ENCODE data around the gene PHOSPHO1. TPM values are rescaled to one million over a fixed set of nuclear protein-coding genes. Genes with fewer than 3 reads are reported as not detected.

PHOSPHO1 gene
- total and polyA plus RNA-seq, 2 of the 13 experiments (the other 11 are each of a cell fraction or from before 2014, with no cell fraction given): not detected

- TF ChIP-seq, protein P1, sequence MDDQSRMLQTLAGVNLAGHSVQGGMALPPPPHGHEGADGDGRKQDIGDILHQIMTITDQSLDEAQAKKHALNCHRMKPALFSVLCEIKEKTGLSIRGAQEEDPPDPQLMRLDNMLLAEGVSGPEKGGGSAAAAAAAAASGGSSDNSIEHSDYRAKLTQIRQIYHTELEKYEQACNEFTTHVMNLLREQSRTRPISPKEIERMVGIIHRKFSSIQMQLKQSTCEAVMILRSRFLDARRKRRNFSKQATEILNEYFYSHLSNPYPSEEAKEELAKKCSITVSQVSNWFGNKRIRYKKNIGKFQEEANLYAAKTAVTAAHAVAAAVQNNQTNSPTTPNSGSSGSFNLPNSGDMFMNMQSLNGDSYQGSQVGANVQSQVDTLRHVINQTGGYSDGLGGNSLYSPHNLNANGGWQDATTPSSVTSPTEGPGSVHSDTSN (CRISPR knock-in tag; IDR thresholded peaks at IDR 0.05; ENCODE audit: borderline replicate concordance): 0 out of 2 replicates have a peak, but pooled peaks have one; percentile 28
- TF ChIP-seq YEATS2 (CRISPR knock-in tag; IDR thresholded peaks at IDR 0.05; ENCODE audit: borderline replicate concordance): no peak
- TF ChIP-seq, protein P2, sequence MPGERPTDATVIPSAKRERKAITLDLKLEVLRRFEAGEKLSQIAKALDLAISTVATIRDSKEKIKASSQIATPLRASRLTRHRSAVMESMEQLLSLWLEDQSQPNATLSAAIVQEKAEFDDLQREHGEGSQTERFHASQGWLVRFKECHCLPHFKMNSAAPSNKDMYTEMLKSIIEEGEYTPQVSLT (CRISPR knock-in tag; IDR thresholded peaks at IDR 0.05; ENCODE audit: borderline replicate concordance, low read depth): no peak
- no peak for TF ChIP-seq NFATC3 (CRISPR knock-in tag; IDR thresholded peaks at IDR 0.05)
- no peak for TF ChIP-seq ATF5 (CRISPR knock-in tag; IDR thresholded peaks at IDR 0.05; ENCODE audit: low read depth)
- no peak for TF ChIP-seq HOXA3 (CRISPR knock-in tag; IDR thresholded peaks at IDR 0.05)
- TF ChIP-seq GLI4 (CRISPR knock-in tag; IDR thresholded peaks at IDR 0.05; ENCODE audit: borderline replicate concordance): no peak
- 0 out of 2 replicates have a peak, but pooled peaks have one; percentile 35 for TF ChIP-seq SMAD1 (CRISPR knock-in tag; IDR thresholded peaks at IDR 0.05; ENCODE audit: borderline replicate concordance, low read depth)
- peak; percentile 30; the same call in 1 of the 2 replicates for TF ChIP-seq KDM2A (CRISPR knock-in tag; IDR thresholded peaks at IDR 0.05; ENCODE audit: borderline replicate concordance, low read depth)
- TF ChIP-seq ZC3H4 (CRISPR knock-in tag; IDR thresholded peaks at IDR 0.05; ENCODE audit: borderline replicate concordance): no peak
- no peak for TF ChIP-seq ATRX (CRISPR knock-in tag; IDR thresholded peaks at IDR 0.05; ENCODE audit: borderline replicate concordance)
- no peak for TF ChIP-seq PAX8 (CRISPR knock-in tag; IDR thresholded peaks at IDR 0.05; ENCODE audit: borderline replicate concordance)
- TF ChIP-seq ZNF296 (CRISPR knock-in tag; conservative IDR thresholded peaks at IDR 0.05): no peak
- no peak for TF ChIP-seq ARID3A (IDR thresholded peaks at IDR 0.05; ENCODE audit: low read depth, low read length)
- no peak for TF ChIP-seq ZEB1 (IDR thresholded peaks at IDR 0.05; ENCODE audit: insufficient replicate concordance, low read depth)
- no peak for TF ChIP-seq ZBTB8A (CRISPR knock-in tag; IDR thresholded peaks at IDR 0.05; ENCODE audit: borderline replicate concordance, low read depth)
- no peak for TF ChIP-seq SMAD9 (CRISPR knock-in tag; IDR thresholded peaks at IDR 0.05)
- TF ChIP-seq ZNF629 (CRISPR knock-in tag; conservative IDR thresholded peaks at IDR 0.05): peak; percentile 98
- 0 out of 2 replicates have a peak, but pooled peaks have one; percentile 22 for TF ChIP-seq ZNF766 (CRISPR knock-in tag; IDR thresholded peaks at IDR 0.05; ENCODE audit: borderline replicate concordance)
- no peak for TF ChIP-seq STAT5B (CRISPR knock-in tag; IDR thresholded peaks at IDR 0.05)
- no peak for TF ChIP-seq SP140L (CRISPR knock-in tag; IDR thresholded peaks at IDR 0.05; ENCODE audit: borderline replicate concordance)
- TF ChIP-seq KMT2A (CRISPR knock-in tag; IDR thresholded peaks at IDR 0.05): 0 out of 2 replicates have a peak, but pooled peaks have one; percentile 10
- TF ChIP-seq IKZF4 (CRISPR knock-in tag; IDR thresholded peaks at IDR 0.05; ENCODE audit: borderline replicate concordance, low read depth, not compliant biosample characterization): no peak
Observed at GRCh38 chr17:49260011-49260816, 29.6 kb upstream of the PHOSPHO1 start (continued).
